Posterior cingulate gyrus (tissue), 11 donors: ENCODE measurements around the gene RNH1.
A peak's percentile ranks its signal among the peaks of the same experiment; 100 is the strongest.

Source experiments
- DNase-seq, 10 donors: peaks; one replicate each; pipeline versions ENCODE4 v3.0.0 to v3.0.0-alpha.2; 2020 to 2021; ENCODE audit warnings: mixed read lengths in 3 of 10
- intact Hi-C: fragments of 100-400 bp; cut with DNase I; formaldehyde crosslinking; loops from one replicate; pipeline ENCODE4 v1.15.1; 2023

Gene RNH1

DNA sequence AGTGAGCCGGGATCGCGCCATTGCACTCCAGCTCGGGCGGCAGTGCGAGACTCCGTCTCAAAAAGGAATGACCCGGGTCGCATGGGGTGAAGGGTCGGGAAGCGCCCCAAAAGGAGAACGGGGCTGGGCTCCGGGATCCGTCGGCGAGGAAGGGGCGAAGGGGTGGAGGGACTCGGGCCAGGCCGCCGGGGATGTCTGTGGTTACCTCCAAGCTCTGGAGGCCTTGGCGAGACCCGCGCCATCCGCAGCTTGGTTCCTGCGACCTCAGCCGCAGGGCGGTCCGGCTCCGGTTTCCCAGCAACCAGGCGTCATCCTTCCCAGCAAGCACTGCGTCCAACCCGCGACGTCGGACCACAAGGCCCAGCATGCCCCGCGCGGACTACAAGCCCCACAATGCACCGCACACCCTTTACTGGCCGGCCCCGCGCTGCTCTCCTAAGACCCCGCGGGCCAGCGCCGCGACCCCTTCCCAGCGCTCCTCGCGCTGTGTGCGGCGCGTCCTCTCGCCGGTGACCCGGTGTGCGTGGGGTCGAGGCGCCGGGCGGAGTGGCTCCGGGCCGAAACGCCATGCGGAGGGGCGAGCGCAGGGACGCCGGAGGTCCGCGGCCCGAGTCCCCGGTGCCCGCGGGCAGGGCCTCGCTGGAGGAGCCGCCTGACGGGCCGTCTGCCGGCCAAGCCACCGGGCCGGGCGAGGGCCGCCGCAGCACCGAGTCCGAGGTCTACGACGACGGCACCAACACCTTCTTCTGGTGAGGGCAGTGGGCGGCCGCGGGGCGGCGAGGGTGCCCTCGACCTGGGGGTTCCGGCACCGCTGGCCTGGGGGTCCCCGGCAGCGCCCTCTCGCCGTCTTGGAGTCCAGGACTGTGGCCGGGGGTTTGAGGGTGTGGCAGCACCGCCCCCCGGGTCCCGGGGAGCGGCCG, 56.9 kb downstream of the RNH1 start, which contains the start of gene PTDSS2:
PTDSS2 (plus strand) TSS at position 391 of the 920 bp plus-strand sequence; CDS start at position 568, 177 bp downstream.
- DNase-seq = peak; percentile 94 to 99 (median 96)
- intact Hi-C loops = loop anchor here (1.0 to 5.0 kb wide), 3 partner anchors 56 to 78 kb away; no protein-coding TSS in a partner anchor

DNA sequence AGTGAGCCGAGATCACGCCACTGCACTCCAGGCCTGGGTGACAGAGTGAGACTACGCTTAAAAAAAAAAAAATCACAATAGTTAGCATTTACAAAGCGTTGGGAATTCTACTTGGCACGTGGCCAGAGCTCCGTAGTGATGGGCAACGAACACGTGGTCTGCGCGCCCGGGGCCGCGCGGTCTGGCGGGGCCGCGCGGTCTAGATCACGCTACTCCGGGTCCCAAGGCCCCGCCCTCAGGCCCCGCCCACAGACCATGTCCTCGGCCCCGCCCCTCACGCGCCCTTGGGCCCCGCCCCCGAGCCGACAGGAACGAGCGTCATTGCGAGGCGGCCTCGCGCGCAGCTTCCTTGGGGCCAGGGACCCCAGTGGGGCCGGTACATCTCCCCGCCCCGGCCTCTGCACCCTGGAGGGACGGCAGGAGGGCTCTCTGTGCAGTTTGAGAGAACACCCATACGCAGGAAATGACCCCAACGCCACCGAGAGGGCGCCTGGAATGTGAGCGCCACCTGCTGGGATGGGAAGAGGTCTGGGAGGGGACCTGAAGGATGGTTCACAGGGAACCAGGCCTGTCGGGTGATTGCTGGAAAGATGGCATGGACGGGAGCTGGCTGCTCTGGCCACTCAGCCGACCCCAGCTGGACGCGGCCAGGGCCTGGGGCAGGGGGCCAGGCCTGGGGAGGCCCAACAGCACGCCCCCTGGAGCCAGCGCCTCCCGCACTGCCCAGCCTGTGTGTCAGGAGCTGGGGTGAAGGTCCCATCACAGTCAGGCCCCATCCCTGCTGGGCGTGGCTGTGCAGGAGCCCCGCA, 58.9 kb downstream of the RNH1 start:
- DNase-seq = peak; percentile 85 to 99 (median 92)
- intact Hi-C loops = loop anchor here (5.0 kb wide), 2 partner anchors 69 to 76 kb away; no protein-coding TSS in a partner anchor

DNA sequence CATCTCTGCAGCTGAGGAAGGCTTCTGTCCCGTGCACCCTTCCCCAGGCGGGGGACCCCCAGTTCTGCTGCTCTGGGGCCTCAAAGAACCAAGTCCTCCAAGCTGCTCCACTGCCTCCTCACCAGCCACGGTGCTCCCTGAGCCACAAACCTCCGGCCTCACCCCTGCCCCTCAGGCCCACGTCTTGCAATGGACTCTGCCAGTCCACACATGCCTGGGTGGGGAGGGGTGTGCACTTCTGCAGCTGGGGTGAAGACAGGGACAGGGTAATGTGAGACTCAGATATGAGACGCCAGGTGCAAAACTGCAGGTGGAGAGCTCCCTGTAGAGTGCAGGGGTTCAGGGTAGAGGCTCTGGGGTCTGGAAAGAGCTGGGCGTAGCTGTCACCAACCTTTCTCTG, 60.2 kb downstream of the RNH1 start:
- intact Hi-C loops = loop anchor here (5.0 kb wide), 2 partner anchors 70 to 75 kb away; no protein-coding TSS in a partner anchor
- peak in 2 of 10 donors; percentile 69 to 70 for DNase-seq

DNA sequence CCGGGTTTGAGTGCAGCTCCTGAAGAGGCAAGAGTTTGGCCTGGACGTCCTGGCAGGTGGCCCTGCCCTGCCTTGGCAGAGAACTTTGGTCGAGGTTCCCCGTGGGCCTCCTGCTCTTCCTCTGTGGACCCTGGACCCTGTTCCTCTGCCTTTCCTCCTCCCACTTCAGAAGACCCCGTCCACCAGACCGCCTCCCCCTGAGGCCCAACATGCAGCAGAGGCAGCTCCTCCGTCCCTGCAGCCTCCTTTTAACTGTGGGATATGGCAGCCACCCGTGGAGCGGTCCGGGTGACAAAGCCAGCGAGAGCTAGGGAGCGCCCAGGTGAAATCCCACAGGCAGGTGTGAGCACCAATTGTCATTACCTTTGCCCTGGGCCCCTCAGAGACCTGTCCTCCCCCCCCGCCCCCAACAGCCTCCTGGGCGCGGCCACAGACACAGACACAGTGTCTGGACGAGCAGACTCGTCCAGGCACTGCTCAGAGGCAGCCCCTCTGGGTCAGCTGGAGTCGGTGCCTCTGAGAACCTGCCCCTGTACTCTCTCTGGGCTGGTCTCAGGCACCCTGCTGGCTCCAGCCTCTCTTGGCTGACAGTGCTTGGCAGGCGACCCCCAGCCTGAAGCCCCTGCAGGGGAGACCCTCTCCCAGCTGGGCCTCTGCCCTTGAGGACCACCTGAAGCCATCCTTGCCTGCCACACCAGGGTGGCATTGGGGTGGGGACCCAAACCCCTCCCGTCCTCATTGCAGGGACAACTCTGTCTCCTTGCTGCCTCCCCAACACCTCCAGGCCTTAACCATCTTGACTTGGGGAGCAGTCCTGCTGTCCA, 61.1 kb downstream of the RNH1 start:
- peak in 2 of 10 donors; percentile 46 to 69 for DNase-seq
- intact Hi-C loops = loop anchor here (5.0 kb wide), 2 partner anchors 71 to 74 kb away; no protein-coding TSS in a partner anchor
